Upper lobe of left lung (tissue), 4 donors: ENCODE data around the gene AGA.

Experiments used
- CTCF ChIP-seq, 6 experiments: fragments of 450-650 bp in 4 of 6; fragments of 200-600 bp in 2 of 6; sonication (generic) in 2 of 6; IDR thresholded peaks; one replicate each; pipeline ENCODE4 v1.5.1; 2016 to 2019; ENCODE audit warnings: antibody characterized with exemption in 6 of 6
- EP300 ChIP-seq, 4 donors: sonication (generic); formaldehyde crosslinking; IDR thresholded peaks; one replicate each; pipeline ENCODE4 v1.5.1; 2017; ENCODE audit warnings: antibody characterized with exemption in 4 of 4, control low read depth in 2 of 4
- POLR2A ChIP-seq, 4 donors: fragments of 450-650 bp; IDR thresholded peaks; one replicate each; pipeline ENCODE4 v1.5.1; 2016 to 2017; ENCODE audit warnings: antibody characterized with exemption in 4 of 4, mild to moderate bottlenecking in 2 of 4
- POLR2AphosphoS5 ChIP-seq, 2 donors: sonication (generic); formaldehyde crosslinking; IDR thresholded peaks; one replicate each; pipeline ENCODE4 v1.5.1; 2017; ENCODE audit warnings: antibody characterized with exemption in 2 of 2

GRCh38 chr4:177482367-177482766 is 40.1 kb upstream of the AGA start:
- TF ChIP-seq CTCF (IDR thresholded peaks at IDR 0.05) = no peak
- no peak for TF ChIP-seq POLR2AphosphoS5 (IDR thresholded peaks at IDR 0.05)
- TF ChIP-seq POLR2A (IDR thresholded peaks at IDR 0.05) = no peak
- no peak for TF ChIP-seq EP300 (IDR thresholded peaks at IDR 0.05)
